ENCODE measurements around the gene MEFV.

Gene MEFV

GRCh38 chr16:3192476-3193019, 63.9 kb downstream of the MEFV start:
- no peak for TF ChIP-seq CTCF (IDR thresholded peaks at IDR 0.05; ENCODE audit: insufficient read depth, low read depth, low read length, missing control alignments)
- DNase-seq (ENCODE audit: low read depth) = no peak
- H3K4me3 ChIP-seq (ENCODE audit: low read length) = no peak overlapping the region

All from epithelial cell of esophagus (primary cell).